Esophagus squamous epithelium (tissue), 4 donors: ENCODE data around the gene HYAL3.

ENCODE experiments used
- CTCF ChIP-seq, 6 experiments: fragments of 450-650 bp in 4 of 6; fragments of 200-600 bp in 2 of 6; sonication (generic) in 2 of 6; IDR thresholded peaks; one replicate each; pipeline ENCODE4 v1.5.1; 2016 to 2019; ENCODE audit warnings: antibody characterized with exemption in 6 of 6, mild to moderate bottlenecking in 4 of 6, moderate library complexity in 4 of 6
- POLR2A ChIP-seq, 4 donors: fragments of 450-650 bp; IDR thresholded peaks; one replicate each; pipeline ENCODE4 v1.6.1; 2017; ENCODE audit warnings: antibody characterized with exemption in 4 of 4, mild to moderate bottlenecking in 4 of 4, moderate library complexity in 3 of 4

GRCh38 chr3:50342813-50343633, 43.8 kb upstream of the HYAL3 start:
- TF ChIP-seq CTCF (IDR thresholded peaks at IDR 0.05) = no peak
- TF ChIP-seq POLR2A (IDR thresholded peaks at IDR 0.05) = no peak
